ENCODE results near the gene FOSB. TPM values are rescaled to one million over a fixed set of nuclear protein-coding genes. Genes with fewer than 3 reads are reported as not detected.

The FOSB gene
- total RNA-seq, 2 donors from 2014 or later: 4.4 to 46.0 TPM

DNA sequence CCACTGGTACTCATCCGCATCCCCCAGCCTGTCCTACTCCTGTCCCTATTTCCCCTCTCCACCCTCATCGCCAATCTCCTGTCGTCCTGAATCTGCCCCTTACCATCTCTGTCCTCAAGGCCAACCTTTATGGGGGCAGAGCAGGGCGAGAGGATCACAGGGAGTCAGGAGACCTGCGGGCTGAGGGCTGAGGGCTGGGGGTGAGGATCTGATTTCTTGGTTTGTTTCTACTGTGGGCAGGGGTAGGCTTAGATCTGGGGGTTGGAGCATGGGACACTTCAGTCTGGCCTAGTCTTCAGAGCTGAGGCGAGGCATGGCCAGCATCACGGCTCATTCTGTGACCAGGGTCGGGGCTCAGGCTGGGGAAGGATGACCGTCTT is 27.5 kb upstream of the FOSB start:
- intact Hi-C loops (cut with DNase I, micrococcal nuclease): no loop called here
- no peak for DNase-seq
- ATAC-seq: no peak

DNA sequence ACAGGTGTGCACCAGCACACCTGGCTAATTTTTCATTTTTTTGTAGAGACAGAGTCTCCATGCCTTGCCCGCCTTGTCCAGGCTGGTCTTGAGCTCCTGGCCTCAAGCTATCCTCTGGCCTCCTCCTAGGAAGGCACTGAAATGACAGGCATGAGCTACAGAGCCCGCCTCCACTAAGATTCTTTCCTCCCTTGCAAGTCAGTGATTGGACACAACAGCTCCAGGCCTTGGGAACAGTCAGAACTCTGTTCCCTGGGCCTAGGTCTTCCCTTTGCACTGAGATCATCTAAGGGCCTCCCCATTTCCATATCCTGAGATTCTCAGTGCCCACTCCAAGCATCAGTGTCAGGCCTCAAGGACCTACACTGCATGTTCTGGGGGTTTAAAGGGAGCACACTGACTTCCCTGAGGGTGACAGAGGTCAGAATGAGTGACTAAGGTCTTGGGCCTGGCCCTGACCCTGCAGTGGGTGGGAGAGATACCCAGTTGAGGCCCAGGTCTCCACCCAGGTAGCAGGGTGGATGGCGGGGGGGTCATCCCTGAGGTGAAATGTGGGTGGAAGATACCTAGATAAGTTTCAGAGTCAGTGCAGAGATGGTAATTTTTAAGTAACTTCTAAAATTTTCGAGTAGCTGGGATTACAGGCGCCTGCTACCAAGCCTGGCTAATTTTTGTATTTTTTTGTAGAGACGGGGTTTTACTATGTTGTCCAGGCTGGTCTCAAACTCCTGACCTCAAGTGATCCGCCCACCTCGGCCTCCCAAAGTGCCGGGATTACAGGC is 26.7 kb upstream of the FOSB start:
- ATAC-seq (no peak), DNase-seq (no peak)
- intact Hi-C loops (cut with DNase I, micrococcal nuclease): no loop called here

DNA sequence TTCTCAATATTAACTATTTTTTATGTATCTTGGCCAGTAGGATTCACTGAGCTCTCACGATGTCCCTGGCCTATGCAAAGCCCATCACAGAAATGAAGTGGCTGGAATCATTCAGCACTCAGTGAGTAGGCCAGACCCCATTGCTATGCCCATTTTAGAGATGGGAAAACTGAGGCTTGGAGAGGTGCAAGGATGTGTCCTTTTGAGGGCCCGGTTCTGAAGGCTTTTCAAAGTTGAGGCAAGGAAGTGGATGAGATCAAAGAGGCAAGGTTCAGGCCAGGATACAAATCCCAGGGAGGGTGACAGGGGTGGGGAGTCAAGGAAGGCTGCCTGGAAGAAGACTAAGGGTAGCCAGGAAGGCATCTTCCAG is 25.4 kb upstream of the FOSB start:
- ATAC-seq (no peak), DNase-seq (no peak)
- intact Hi-C loops (cut with DNase I, micrococcal nuclease): no loop called here

DNA sequence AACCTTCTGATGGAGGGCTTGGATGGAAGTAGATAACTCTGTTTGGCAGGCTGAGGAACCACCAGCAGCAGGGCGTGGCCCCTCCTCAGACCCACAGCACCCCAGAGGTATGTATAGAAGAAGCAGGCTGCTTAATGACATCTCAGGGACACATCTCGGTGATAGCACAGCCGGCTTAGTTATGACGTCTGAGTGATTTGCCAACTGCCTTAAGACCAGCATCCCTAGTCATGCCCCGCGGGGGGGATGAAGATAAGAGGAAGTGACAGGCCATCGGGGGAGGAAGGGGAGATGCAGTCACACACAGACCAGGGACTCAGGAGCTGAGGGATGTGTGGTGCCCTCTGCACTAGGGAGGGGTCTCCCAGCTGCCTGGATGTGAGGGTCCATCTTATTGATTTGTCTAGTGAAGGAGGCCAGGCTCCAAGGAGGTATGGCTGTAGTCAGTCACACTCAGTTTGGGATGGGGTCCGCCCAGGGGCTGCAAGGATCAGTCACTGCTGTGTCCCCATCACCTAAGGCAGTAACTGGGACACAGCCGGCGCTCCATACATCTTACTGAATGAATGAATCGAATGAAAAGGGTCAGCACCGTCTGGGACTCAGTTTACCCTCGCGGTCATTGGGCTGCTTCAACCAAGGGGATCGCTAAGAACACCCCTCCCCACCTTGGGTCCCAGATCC is 24.9 kb upstream of the FOSB start:
- DNase-seq (peak; percentile 58 to 64), ATAC-seq (no peak)
- intact Hi-C loops (cut with DNase I, micrococcal nuclease): no loop called here

DNA sequence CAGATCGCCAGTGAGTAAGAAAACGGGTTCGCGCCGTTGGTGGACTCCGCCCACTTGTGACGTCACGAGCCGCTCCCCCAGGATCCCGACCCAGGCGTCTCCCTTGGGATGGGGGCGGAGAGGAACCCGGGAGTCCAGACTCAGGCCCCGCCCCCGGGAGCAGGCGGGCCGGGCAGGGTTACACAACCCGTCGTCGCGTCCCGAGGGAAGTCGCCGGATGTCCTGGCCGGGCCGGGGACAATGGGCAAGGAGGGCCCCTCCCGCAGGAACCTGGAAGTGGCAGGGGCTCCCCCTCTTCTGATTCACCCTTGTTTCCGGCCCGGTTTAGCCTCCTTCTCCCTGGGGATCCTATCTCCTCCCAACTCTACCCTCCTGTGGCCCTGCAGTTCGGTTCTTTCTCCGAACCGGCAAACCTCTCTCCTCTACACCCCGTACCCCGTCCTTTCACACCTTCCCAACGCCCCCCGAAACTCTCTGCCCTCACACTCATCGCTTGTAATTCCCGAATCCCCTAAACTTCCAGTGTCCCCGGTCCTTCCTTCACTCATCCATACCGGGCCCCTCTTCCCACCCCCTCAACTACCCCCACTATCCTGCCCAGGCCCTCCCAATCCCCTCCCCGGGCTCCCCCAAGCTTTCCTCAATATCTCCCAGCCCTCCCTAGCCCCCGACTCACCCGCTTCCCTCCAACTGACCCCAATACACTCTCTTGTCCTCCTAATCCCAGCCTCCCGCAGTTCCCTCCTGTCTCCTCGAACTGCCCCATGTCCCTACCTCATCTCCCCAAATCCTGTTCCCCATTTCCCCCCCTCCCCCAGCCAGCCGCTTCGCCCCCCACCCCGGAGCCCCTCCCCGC is 24.1 kb upstream of the FOSB start:
- intact Hi-C loops (cut with DNase I, micrococcal nuclease): no loop called here
- DNase-seq (peak; percentile 96 to 97), ATAC-seq (peak; percentile 81)

DNA sequence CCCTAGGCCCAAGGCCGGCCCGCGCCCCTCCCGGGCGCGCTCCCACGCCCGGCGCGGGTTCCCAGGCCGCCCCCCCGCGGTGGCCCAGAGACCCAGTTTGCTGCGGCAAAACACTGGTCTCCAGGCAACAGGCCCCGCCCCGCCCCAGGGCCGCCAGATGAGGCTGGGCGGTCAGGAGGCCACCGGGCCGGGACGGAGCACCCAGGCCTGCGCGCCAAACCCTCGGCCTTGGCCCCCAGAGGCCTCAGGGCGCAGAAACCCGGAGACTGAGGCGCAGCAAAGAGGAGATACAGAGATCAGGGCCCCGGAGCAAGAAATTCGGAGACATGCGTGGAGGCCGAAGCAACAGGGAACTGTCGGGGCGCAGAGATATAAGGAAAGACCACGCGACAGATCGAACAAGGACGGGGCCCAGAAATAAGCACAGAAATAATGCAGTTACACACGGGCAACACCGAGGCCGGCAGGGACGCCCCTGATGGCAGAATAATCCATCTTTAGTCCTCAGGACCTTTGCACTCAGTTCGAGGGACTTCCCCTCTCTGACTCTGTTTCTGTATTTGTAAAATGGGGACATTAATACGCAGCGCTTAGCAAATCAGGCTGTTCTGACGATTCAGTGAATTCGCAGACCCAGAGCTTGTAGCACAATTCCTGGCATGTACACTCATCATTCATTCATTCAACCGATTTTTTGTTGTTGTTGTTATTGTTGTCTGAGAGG is 23.3 kb upstream of the FOSB start:
- DNase-seq: peak; percentile 94 to 97
- intact Hi-C loops (cut with DNase I, micrococcal nuclease): no loop called here
- ATAC-seq: peak; percentile 60

DNA sequence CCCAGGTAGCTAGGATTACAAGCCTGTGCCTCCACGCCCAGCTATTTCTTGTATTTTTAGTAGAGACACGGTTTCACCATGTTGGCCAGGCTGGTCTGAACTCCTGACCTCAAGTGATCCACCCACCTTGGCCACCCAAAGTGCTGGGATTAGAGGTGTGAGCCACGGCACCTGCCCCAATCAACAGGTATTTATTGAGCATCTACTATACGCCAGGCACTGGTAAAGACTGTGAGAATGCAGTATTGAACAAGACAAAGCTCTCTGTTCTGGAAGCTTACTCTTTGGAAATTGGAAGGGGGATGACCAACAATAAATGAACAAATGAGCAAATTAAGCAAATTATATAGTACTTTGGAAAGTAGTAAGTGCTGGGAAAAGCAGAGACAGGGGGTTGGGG is 22.7 kb upstream of the FOSB start:
- intact Hi-C loops (cut with DNase I, micrococcal nuclease): no loop called here
- ATAC-seq (no peak), DNase-seq (no peak)

DNA sequence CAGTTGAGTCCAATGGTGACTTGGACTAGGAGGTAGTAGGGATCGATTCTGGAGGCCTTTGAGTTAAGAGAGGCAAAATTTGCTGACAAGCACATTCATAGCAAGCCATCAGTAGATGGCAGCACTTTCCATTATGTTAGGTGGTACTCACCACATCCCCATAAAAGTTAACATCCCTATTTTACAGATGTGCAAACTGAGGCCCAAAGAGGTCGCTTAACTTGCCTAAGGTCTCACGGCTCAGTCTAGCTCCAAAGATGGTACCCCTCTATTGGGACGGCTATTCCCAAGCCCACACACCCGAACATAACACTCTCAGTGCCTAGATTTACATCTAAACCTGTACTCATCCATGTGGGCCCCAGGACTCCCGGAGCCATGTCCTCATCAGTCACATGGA is 21.5 kb upstream of the FOSB start:
- ATAC-seq (no peak), DNase-seq (no peak)

DNA sequence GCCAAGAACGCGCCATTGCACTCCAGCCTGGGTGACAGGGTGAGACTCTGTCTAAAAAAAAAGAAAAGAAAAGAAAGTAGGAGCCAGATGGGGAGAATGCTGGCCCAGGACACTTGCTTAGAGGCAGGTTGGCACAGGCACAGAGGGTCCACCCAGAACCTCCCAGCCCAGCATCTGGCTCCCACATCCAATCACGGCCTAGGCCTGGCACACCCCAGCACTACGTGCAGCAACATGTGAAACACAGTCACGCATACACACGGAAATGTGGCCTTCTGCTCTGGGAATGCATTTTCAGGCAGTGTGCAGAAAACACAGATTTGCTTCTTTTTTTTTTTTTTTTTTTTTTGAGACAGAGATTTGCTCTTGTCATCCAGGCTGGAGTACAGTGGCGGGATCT is 20.9 kb upstream of the FOSB start:
- no peak for ATAC-seq
- intact Hi-C loops (cut with DNase I, micrococcal nuclease): no loop called here

More for the DNA sequence above, 21.5 kb upstream of the FOSB start:
- intact Hi-C loops (cut with DNase I, micrococcal nuclease): no loop called here

DNA sequence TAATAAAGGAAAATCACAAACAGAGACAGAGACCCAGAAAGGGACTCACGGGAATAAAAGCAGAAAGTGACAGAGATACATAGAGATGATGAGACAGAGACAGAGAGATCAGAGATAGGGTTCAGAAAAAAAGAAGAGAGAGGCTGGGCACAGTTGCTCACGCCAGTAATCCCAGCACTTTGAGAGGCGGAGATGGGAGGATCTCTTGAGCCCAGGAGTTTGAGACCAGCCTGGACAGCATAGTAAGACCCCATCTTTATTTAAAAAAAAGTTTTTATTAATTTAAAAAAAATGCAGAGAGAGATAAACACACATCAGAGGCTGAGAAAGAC is 19.4 kb upstream of the FOSB start:
- DNase-seq (no peak), ATAC-seq (no peak)
- intact Hi-C loops (cut with DNase I, micrococcal nuclease): no loop called here

More for the DNA sequence above, 20.9 kb upstream of the FOSB start:
- no peak for DNase-seq

DNA sequence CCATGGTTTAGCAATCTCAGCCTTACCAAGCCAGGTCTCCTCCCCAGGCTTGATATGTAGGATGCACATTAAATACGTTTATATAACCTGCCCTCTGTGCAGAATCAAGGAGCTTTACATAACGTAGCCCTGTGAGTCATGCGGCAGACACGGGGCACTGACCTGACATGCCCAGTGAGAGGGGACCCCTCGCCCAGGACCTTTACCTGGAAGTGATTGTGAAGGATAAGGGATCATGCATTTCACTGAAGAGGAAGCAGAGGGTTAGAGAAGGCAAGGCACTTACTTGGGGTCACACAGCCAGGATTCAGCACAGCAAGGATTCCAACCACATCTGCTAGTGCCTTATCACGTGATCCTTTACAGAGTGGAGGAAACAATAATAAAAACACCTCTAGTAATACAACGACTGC is 18.9 kb upstream of the FOSB start:
- ATAC-seq (peak; percentile 36), DNase-seq (peak; percentile 45 to 78)
- intact Hi-C loops (cut with DNase I, micrococcal nuclease): no loop called here

DNA sequence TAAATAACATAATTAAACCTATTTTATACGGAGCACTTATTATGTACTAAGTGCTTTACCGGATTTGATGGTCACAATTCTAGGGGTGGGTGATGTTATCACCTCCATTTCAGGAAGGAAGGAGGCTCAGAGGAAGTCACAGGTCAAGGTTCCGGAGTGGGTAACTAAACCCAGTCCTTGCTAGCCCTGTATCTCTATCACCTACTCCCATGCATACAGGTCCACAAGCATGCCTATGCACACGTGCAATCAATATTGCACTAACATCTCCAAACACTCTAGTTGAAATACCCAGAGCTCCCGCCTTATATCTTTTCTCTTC is 17.8 kb upstream of the FOSB start:
- no peak for DNase-seq
- intact Hi-C loops (cut with DNase I, micrococcal nuclease): no loop called here
- ATAC-seq: peak; percentile 4

DNA sequence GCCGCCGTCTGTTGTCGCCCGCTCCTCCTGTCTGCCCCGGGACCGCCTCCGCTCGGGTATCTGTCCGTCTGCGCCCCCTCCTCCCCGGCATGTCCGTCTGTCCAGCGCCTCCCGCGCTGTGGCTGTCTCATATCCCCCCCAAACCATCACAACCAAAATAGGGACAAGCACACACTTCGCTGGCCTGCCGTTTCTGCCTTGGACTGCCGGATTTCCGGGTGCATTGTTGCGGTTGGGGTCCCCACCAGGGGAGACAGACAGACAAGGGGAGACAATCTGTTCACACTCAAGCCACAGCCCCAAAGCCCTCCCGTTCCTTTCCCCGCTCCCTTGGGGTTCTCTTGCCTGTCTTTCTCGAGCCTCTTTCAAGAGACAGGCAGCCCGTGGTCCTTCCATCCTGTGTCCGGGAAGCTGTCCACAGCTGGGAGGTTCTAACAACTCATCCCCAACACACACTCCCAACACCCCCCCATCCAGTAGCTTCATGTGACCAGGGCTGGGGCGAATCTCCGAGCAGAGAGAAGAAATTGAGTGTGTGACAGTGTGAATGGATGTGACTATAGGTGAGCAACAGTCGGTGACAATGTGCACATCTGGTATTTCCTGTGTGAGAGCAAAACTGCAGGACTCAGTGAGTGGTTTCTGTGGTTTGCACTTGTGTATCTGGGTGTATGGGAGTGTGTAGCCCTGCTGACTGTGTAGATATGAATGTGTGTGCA is 16.5 kb upstream of the FOSB start:
- DNase-seq (peak; percentile 54 to 57), ATAC-seq (no peak)
- intact Hi-C loops (cut with DNase I, micrococcal nuclease): no loop called here

DNA sequence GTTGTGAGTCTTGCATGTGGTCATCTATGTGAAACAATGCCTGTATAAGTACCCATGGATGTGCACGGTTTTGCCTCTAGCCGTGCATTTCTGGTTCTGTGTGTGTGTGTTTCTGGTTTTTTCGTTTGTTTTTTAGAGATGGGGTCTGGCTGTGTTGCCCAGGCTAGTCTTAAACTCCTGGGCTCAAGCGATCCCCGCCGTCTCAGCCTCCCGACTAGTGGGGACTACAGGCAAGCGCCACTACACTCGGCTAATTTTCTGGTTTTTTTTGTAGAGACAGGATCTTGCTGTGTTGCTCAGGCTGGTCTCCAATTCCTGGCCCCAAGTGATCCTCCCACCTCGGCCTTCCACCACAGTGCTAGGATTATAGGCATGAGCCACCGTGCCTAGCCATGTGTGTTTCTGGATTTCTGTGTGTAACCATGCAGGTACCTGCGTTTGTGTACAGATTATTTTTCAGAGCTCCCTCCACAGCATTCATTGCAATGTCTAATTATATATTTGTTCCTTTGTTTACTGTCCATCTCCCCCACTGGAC is 15.9 kb upstream of the FOSB start:
- ATAC-seq (no peak), DNase-seq (no peak)

DNA sequence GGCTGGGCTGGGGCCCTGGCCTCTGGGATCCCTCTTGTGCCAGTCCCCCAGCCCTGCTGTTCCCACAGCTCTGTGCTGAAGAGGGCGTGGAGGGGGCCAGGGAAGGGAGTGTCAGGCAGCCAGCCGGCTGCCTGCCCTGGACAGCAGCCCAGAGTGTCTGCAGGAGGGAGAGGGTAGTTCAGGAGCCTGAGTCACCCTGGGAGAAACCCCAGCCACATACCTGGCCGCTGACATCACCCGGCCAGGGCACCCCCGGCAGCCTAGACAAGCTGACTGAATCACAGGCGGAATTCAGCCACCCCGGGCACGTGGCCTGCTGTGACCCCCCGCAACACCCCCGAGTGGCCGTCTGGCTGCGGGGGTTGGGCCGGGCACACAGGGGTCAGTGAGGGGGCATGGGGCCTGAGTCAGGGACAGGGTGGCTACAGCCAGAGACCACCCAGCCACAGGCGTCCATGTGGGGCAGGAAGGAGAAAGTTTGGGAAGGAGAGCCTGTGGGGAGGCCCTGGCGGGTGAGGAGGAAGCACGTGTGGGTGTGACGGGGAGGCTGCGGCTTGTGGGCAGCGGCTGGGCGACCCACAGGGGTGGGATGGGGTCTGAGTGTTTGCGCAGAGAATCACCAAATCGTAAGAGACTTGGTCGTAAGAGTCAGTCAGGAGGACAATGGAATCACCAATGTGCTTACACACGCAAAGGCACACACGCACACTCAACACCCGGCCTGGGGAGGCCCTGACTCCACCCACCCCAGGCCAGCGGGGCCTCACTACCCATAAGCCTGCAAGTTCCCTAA is 11.9 kb upstream of the FOSB start:
- DNase-seq (peak; percentile 86 to 97), ATAC-seq (peak; percentile 90)
- intact Hi-C loops (cut with DNase I, micrococcal nuclease): no loop called here

More for the DNA sequence above, 15.9 kb upstream of the FOSB start:
- intact Hi-C loops (cut with DNase I, micrococcal nuclease): no loop called here

DNA sequence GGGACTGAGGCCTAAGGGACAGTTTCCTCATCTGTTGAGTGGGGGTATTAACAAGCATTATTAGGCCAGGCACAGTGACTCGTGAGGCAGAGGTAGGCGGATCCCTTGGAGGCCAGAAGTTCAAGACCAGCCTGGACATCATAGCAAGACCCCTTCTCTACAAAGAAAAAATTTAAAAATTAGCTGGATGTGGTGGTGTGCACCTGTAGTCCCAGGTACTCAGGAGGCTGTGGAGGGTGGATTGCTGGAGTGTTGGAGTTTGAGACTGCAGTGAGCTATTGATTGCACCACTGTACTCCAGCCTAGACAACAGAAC is 11.3 kb upstream of the FOSB start:
- DNase-seq: no peak
- ATAC-seq: no peak
- intact Hi-C loops (cut with DNase I, micrococcal nuclease): no loop called here

DNA sequence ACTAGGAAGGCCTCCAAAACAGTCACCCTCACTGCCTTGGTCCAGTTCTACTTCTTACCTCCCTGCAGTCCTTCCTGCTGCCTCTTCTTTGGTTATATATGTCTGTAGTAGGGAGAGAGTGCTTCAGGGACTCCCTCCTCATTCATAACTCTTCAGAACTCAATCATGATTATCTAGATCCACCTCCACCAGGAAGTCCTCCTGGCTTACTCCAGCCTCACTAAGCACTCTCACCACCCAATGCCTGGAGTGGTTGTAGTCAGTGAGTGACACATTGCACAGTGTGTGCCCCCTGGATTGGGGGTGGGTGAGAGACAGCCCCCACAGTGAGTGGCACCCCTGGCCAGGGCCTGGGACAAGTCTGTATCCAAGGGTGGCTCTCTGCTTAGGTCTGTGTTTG is 10.0 kb upstream of the FOSB start:
- intact Hi-C loops (cut with DNase I, micrococcal nuclease): no loop called here
- DNase-seq (no peak), ATAC-seq (no peak)

DNA sequence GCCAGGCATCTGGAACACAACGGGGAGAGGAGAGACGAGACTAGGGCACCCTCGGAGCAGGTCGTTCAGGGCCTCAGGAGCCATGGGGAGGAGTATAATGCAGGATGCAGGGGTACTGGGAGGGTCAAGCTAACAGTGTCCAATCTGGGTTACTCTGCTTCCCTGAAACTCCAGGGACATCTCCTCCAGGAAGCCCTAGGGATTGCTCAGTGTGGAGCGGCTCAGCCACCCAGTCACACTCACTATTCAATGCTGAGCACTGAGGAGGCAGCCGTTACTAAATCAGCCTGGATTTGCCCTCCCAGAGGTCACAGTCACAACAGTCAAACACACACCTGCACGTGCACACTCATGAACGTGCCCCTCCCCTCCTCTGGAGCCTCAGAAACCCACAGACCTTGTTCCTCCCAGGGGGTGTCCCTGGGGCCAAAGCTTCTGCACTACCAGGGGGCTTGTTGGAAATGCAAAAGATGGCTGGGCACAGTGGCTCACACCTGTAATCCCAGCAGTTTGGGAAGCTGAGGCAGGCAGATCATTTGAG is 6.9 kb upstream of the FOSB start:
- DNase-seq (no peak), ATAC-seq (no peak)
- intact Hi-C loops (cut with DNase I, micrococcal nuclease): no loop called here
